ENCODE data around the gene DYDC2.
"Not testable (repeated sequence)": the region's sequence is repeated elsewhere in the genome, so short reads cannot be mapped to it uniquely, and the experiment has no call there.

DYDC2 gene

DNA sequence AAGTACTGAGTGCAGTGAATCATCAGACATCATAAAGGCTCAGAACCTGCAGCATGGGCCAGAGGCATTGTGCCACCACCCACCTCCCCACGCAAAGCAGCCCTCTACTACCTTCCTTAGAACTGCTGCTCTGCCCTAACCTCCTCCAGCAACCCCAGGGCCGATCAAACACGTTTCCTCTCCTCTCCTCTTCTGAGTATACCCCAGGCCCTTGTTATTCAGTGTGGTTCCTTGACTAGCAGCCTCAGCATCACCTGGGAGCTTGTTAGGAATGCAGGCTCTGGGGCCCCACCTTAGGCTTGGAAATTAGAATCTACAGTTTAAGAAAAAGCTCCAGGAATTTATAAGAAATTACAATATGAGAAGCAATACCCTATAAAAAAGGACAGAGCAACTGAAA is 33.3 kb upstream of the DYDC2 start:
- H3K27ac ChIP-seq (ENCODE audit: insufficient read depth, low read depth, low read length, poor library complexity, severe bottlenecking), result no peak overlapping the region
- WGBS, 2 experiments, result 69 to 72% methylated on average over 3 of the region's 3 CpGs
- H3K4me3 ChIP-seq (ENCODE audit: insufficient read depth, low read depth, low read length), result no peak overlapping the region
- H3K36me3 ChIP-seq (ENCODE audit: control insufficient read depth, insufficient read depth, low read length), result no peaks in the 10 kb centered on the region
- no peaks in the 10 kb centered on the region for H3K4me1 ChIP-seq (ENCODE audit: control insufficient read depth, insufficient read depth, low read length)
- H3K9me3 ChIP-seq (ENCODE audit: control insufficient read depth, low read length), result no peaks in the 10 kb centered on the region
- H3K27me3 ChIP-seq (ENCODE audit: control insufficient read depth, insufficient read depth, low read length, poor library complexity, severe bottlenecking), result no peaks in the 10 kb centered on the region

DNA sequence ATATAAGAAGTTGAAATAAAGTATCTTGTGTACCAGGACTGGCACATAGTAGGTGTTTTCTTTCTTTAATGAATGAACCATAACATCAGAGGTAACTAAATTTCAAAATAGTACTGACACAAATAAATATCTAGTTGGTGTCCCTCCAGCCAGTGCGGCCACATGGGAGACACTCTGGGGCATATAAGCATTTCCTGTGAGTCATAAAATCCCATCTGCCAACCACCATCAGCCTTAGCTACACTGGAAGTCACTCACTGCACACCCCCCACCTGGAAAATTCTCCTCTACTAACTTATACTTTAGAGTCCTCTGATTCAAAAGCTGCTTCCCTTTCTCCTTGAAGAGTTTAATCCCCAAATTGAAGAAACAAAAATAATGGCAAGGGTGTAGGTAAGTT is 32.5 kb upstream of the DYDC2 start:
- 84 to 87% methylated on average over 1 of the region's 1 CpG for whole genome bisulfite sequencing, 2 experiments
- Histone ChIP-seq H3K27me3 (ENCODE audit: control insufficient read depth, insufficient read depth, low read length, poor library complexity, severe bottlenecking) (no peaks in the 10 kb centered on the region), H3K4me1 (ENCODE audit: control insufficient read depth, insufficient read depth, low read length) (no peaks in the 10 kb centered on the region), H3K27ac (ENCODE audit: insufficient read depth, low read depth, low read length, poor library complexity, severe bottlenecking) (no peak overlapping the region), H3K9me3 (ENCODE audit: control insufficient read depth, low read length) (no peaks in the 10 kb centered on the region), H3K4me3 (ENCODE audit: insufficient read depth, low read depth, low read length) (no peak overlapping the region), H3K36me3 (ENCODE audit: control insufficient read depth, insufficient read depth, low read length) (no peaks in the 10 kb centered on the region)

DNA sequence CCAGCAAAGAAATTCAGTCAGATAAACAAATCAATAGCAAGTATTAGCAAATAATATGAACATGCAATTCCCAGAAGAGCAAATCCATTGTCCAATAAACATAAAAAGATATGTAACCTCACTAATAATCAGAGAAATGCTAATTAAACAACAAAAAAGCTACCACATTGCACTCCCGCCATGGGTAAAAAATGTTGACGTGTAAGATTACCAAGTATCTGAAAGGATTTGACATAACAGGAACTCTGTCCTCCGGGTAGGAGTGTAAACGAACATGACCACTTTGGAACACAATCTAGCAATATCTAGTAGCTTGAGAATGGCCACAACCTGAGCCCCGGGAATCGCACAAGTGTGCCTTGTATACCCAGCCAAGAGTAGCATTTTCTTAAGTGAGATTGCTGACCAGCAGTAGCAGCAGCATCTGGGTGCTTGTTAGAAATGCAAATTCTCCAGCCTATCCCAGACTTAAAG is 31.7 kb upstream of the DYDC2 start:
- H3K36me3 ChIP-seq (ENCODE audit: control insufficient read depth, insufficient read depth, low read length), result no peaks in the 10 kb centered on the region
- no peak overlapping the region for H3K4me3 ChIP-seq (ENCODE audit: insufficient read depth, low read depth, low read length)
- WGBS, 2 experiments, result 90% methylated on average over 6 of the region's 6 CpGs
- H3K27ac ChIP-seq (ENCODE audit: insufficient read depth, low read depth, low read length, poor library complexity, severe bottlenecking), result no peak overlapping the region
- H3K4me1 ChIP-seq (ENCODE audit: control insufficient read depth, insufficient read depth, low read length), result no peaks in the 10 kb centered on the region
- H3K9me3 ChIP-seq (ENCODE audit: control insufficient read depth, low read length), result no peaks in the 10 kb centered on the region
- no peaks in the 10 kb centered on the region for H3K27me3 ChIP-seq (ENCODE audit: control insufficient read depth, insufficient read depth, low read length, poor library complexity, severe bottlenecking)

DNA sequence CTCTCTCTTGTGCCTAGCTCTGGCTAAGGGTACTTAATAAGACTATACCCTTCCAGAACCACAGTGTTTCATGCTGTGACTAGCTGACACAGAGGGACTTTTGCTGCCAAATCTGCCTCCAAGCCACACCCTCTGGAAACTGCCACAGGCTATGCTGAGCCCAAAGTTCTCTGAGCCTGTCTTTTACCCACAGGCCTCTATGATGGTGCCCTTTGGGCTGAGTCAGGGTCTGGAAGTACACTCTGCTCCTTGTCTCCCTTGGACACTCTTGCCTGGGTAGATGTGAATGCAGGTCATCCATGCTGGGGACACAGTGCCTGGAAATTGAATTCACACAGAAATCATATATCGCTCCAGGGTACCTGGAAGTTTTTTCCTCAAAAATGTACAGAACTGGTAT is 22.6 kb upstream of the DYDC2 start:
- H3K4me3 ChIP-seq (ENCODE audit: insufficient read depth, low read depth, low read length), result no peak overlapping the region
- H3K27ac ChIP-seq (ENCODE audit: insufficient read depth, low read depth, low read length, poor library complexity, severe bottlenecking), result no peak overlapping the region
- H3K9me3 ChIP-seq (ENCODE audit: control insufficient read depth, low read length), result no peaks in the 10 kb centered on the region
- 90 to 100% methylated on average over 1 of the region's 1 CpG for WGBS, 2 experiments
- H3K36me3 ChIP-seq (ENCODE audit: control insufficient read depth, insufficient read depth, low read length), result no peaks in the 10 kb centered on the region
- no peaks in the 10 kb centered on the region for H3K27me3 ChIP-seq (ENCODE audit: control insufficient read depth, insufficient read depth, low read length, poor library complexity, severe bottlenecking)
- no peaks in the 10 kb centered on the region for H3K4me1 ChIP-seq (ENCODE audit: control insufficient read depth, insufficient read depth, low read length)

DNA sequence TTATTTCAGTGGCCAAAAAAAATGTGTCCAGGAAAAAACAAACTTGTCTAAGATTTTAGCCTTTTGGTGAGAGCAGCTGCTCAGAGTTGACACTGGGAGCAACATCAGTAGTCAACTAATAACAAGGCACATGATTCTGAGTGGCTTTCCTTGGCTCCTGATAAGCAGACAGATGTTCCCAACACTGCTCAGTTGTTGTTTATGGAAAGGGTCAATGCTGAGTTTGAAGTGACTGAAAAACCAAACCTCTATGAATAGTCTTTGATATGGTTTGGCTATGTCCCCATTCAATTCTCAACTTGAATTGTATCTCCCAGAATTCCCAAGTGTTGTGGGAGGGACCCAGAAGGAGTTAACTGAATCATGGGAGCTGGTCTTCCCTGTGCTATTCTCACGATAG is 12.3 kb upstream of the DYDC2 start:
- WGBS, 2 experiments, result 92 to 100% methylated on average over 1 of the region's 1 CpG
- Histone ChIP-seq H3K4me3 (ENCODE audit: insufficient read depth, low read depth, low read length) (no peak overlapping the region), H3K27me3 (ENCODE audit: control insufficient read depth, insufficient read depth, low read length, poor library complexity, severe bottlenecking) (no peaks in the 10 kb centered on the region), H3K36me3 (ENCODE audit: control insufficient read depth, insufficient read depth, low read length) (no peaks in the 10 kb centered on the region), H3K9me3 (ENCODE audit: control insufficient read depth, low read length) (no peaks in the 10 kb centered on the region), H3K4me1 (ENCODE audit: control insufficient read depth, insufficient read depth, low read length) (no peaks in the 10 kb centered on the region), H3K27ac (ENCODE audit: insufficient read depth, low read depth, low read length, poor library complexity, severe bottlenecking) (no peak overlapping the region)

DNA sequence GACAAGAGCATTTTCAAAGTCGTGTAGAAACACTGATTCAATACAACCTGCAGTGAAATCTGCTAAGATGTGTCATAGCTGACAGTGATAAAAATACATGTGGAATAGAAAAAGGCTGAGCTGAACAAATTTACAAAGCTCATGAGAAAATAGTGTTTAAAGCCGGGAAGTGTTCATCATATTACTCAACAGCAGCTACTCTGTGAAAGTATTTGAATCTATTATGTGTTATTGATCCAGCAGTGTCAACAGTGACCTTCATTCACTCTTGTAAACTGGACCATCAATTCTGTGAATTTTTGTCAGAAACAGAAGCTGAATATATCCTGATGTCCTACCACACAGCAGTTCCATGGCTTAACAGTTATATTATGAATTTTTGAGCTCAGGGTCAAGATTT is 11.7 kb upstream of the DYDC2 start:
- Histone ChIP-seq H3K4me3 (ENCODE audit: insufficient read depth, low read depth, low read length) (no peak overlapping the region), H3K27ac (ENCODE audit: insufficient read depth, low read depth, low read length, poor library complexity, severe bottlenecking) (no peak overlapping the region), H3K4me1 (ENCODE audit: control insufficient read depth, insufficient read depth, low read length) (no peaks in the 10 kb centered on the region), H3K9me3 (ENCODE audit: control insufficient read depth, low read length) (no peaks in the 10 kb centered on the region), H3K27me3 (ENCODE audit: control insufficient read depth, insufficient read depth, low read length, poor library complexity, severe bottlenecking) (no peaks in the 10 kb centered on the region), H3K36me3 (ENCODE audit: control insufficient read depth, insufficient read depth, low read length) (no peaks in the 10 kb centered on the region)
- 86 to 90% methylated on average over 2 of the region's 2 CpGs for WGBS, 2 experiments

DNA sequence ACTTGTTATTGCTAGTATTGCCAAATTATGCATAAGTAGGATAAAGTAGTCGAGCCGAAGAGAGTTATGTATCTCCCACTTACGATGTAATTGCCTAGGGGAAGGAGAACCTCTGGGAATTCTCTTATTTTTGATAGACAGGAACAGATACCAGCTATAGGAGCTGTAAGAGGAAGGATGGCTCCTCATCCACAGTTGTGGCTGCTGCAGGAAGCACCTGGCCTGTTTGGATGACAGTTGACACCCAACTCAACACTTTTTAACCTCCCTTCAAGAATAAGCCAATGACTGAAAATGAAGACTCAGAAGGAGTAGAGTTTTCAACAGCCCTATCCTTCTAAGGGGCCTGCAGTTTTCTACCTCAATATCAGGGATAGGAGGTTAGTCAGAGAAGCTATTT is 6.3 kb upstream of the DYDC2 start:
- 93 to 95% methylated on average over 3 of the region's 3 CpGs for WGBS, 2 experiments
- no peaks in the 10 kb centered on the region for H3K4me1 ChIP-seq (ENCODE audit: control insufficient read depth, insufficient read depth, low read length)
- peaks cover 3% of the 10 kb centered on the region for H3K27me3 ChIP-seq (ENCODE audit: control insufficient read depth, insufficient read depth, low read length, poor library complexity, severe bottlenecking)
- H3K27ac ChIP-seq (ENCODE audit: insufficient read depth, low read depth, low read length, poor library complexity, severe bottlenecking), result no peak overlapping the region
- H3K36me3 ChIP-seq (ENCODE audit: control insufficient read depth, insufficient read depth, low read length), result no peaks in the 10 kb centered on the region
- H3K9me3 ChIP-seq (ENCODE audit: control insufficient read depth, low read length), result no peaks in the 10 kb centered on the region
- H3K4me3 ChIP-seq (ENCODE audit: insufficient read depth, low read depth, low read length), result no peak overlapping the region

DNA sequence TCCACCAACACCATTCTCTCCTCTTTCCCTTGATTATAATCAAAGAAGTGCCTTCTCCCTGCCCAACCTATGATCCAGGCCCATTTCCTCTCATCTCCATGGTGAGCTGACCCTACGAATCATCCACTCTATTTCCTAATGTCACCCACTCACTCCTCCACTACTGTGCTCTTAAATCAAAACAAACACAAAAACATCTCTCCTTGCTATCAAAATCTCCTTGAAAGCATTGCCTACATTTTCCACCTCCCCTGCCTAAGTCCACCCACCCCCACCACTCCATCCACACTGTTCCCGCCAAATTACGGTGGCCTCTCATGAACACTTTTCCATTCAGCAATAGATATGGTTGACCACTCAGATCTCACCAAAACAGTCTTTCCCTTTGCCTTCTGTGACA is 5.4 kb upstream of the DYDC2 start:
- Histone ChIP-seq H3K36me3 (ENCODE audit: control insufficient read depth, insufficient read depth, low read length) (no peaks in the 10 kb centered on the region), H3K9me3 (ENCODE audit: control insufficient read depth, low read length) (no peaks in the 10 kb centered on the region), H3K27ac (ENCODE audit: insufficient read depth, low read depth, low read length, poor library complexity, severe bottlenecking) (no peak overlapping the region), H3K4me1 (ENCODE audit: control insufficient read depth, insufficient read depth, low read length) (no peaks in the 10 kb centered on the region), H3K27me3 (ENCODE audit: control insufficient read depth, insufficient read depth, low read length, poor library complexity, severe bottlenecking) (peaks cover 13% of the 10 kb centered on the region), H3K4me3 (ENCODE audit: insufficient read depth, low read depth, low read length) (no peak overlapping the region)
- WGBS, 2 experiments, result 89 to 97% methylated on average over 3 of the region's 3 CpGs

DNA sequence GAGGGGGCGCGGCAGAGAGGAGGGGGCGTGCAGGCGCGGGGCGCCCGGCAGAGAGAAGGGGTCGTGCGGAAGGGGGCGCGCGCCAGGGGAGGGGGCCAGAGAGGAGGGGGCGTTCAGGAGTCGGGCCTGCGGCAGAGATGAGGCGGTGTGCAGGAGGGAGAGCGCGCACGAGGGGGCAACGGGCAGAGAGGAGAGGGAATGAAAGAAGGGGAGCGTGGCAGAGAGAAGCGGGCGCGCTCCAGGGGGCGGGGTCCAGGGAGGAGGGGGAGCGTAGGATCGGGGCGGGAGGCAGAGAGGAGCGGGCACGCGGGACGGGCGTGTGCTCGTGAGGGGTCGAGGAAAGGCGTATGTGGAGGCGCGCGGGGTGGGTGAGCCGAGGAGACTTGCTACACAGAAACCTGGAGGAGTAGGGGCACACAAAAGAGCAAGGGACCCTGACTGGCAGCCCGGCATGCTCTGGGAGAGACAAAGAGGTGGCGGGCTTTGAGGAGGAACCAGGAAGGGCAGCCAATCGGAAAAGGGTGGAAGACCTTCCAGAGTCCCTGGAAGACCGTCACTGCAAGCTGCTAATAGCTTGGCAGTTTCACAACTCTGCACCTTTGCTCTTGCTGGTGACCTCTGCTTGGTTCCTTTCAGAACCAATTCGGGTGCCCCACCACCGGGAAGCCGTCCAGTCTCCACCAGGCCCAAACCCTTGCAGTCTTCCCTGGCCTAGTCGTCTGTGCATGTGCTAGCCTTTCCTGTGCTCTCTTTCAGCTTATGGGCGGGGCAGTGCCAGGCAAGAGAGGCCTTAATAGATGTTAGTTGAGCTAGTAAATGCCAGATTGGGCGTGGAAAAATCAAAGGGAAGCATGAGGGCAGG is 639 bp downstream of the DYDC2 start:
- peaks cover 4% of the 10 kb centered on the region for H3K4me1 ChIP-seq (ENCODE audit: control insufficient read depth, insufficient read depth, low read length)
- H3K4me3 ChIP-seq (ENCODE audit: insufficient read depth, low read depth, low read length), result peak overlapping the region; percentile 50
- peaks cover 28% of the 10 kb centered on the region for H3K27me3 ChIP-seq (ENCODE audit: control insufficient read depth, insufficient read depth, low read length, poor library complexity, severe bottlenecking)
- H3K9me3 ChIP-seq (ENCODE audit: control insufficient read depth, low read length), result no peaks in the 10 kb centered on the region
- no peak overlapping the region for H3K27ac ChIP-seq (ENCODE audit: insufficient read depth, low read depth, low read length, poor library complexity, severe bottlenecking)
- no peaks in the 10 kb centered on the region for H3K36me3 ChIP-seq (ENCODE audit: control insufficient read depth, insufficient read depth, low read length)
- 10 to 11% methylated on average over 50 of the region's 50 CpGs for WGBS, 2 experiments

DNA sequence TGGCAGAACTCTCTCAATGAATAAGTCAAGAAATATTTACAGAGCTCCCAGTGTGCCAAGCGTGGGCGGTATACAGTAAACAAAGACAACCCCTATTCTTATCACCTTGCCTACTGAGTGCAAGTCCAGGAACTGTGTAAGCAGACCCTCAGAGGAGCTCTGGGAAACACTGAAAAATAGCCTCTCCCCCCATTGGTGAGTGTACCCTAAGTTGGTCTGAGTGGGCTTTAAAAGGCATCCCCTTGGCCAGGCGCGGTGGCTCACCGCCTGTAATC is 1.2 kb downstream of the DYDC2 start:
- no peaks in the 10 kb centered on the region for H3K9me3 ChIP-seq (ENCODE audit: control insufficient read depth, low read length)
- peaks cover 28% of the 10 kb centered on the region for H3K27me3 ChIP-seq (ENCODE audit: control insufficient read depth, insufficient read depth, low read length, poor library complexity, severe bottlenecking)
- peaks cover 4% of the 10 kb centered on the region for H3K4me1 ChIP-seq (ENCODE audit: control insufficient read depth, insufficient read depth, low read length)
- 93 to 94% methylated on average over 5 of the region's 5 CpGs for WGBS, 2 experiments
- H3K4me3 ChIP-seq (ENCODE audit: insufficient read depth, low read depth, low read length), result no peak overlapping the region
- no peak overlapping the region for H3K27ac ChIP-seq (ENCODE audit: insufficient read depth, low read depth, low read length, poor library complexity, severe bottlenecking)
- no peaks in the 10 kb centered on the region for H3K36me3 ChIP-seq (ENCODE audit: control insufficient read depth, insufficient read depth, low read length)

DNA sequence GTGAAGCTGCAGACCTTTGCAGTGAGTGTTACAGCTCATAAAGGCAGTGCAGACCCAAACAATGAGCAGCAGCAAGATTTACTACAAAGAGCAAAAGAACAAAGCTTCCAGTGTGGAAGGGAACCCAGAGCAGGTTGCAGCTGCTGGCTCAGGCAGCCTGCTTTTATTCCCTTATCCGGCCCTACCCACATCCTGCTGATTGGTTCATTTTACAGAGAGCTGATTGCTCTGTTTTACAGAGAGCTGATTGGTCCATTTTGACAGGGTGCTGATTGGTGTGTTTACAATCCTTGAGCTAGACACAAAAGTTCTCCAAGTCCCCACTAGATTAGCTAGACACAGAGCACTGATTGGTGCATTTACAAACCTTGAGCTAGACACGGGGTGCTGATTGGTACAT is 2.3 kb downstream of the DYDC2 start:
- H3K27ac ChIP-seq (ENCODE audit: insufficient read depth, low read depth, low read length, poor library complexity, severe bottlenecking); H3K4me3 ChIP-seq (ENCODE audit: insufficient read depth, low read depth, low read length); H3K9me3 ChIP-seq (ENCODE audit: control insufficient read depth, low read length); H3K4me1 ChIP-seq (ENCODE audit: control insufficient read depth, insufficient read depth, low read length); H3K36me3 ChIP-seq (ENCODE audit: control insufficient read depth, insufficient read depth, low read length): not testable (repeated sequence)
- H3K27me3 ChIP-seq (ENCODE audit: control insufficient read depth, insufficient read depth, low read length, poor library complexity, severe bottlenecking), result peaks cover 28% of the 10 kb centered on the region
- 94 to 100% methylated on average over 2 of the region's 2 CpGs for WGBS, 2 experiments

Measured in ectodermal cell (in vitro differentiated cells).